Measurements from ENCODE around the gene MMP21. TPM values are rescaled to one million over a fixed set of nuclear protein-coding genes. Genes with fewer than 3 reads are reported as not detected.

Gene MMP21
- total and polyA plus RNA-seq, 2 experiments from 2014 or later: 0.22 TPM; not detected in 1

DNA sequence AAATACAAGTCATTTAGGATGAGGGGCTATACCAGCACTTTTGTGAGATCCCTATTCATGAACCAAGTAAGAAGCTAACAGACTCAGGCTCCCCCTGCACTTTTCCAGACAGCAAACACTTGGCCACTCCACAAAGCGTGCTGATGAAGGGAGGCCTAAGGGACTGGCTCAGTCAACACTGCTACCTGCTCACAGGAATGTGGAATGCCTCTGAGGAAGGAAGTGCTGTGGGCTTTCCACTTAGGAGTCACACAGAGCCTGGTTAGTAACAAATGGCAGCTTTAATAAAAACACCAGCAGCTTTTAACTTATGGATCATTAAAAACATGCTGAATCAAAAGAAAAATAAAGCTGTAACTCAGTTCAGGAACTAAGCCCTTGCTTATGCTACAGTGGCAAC, 32.4 kb upstream of the MMP21 start:
- Histone ChIP-seq H3K9me3 (ENCODE audit: low read depth) (no peaks in the 10 kb centered on the region), H3K79me2 (no peaks in the 10 kb centered on the region), H2AFZ (no peak overlapping the region), H3K4me1 (ENCODE audit: insufficient read depth) (no peaks in the 10 kb centered on the region), H4K20me1 (ENCODE audit: insufficient read depth, poor library complexity, severe bottlenecking) (no peaks in the 10 kb centered on the region), H3K9me2 (replicated peaks; ENCODE audit: insufficient read depth) (no peaks in the 10 kb centered on the region), H3K27me3 (no peaks in the 10 kb centered on the region), H3K27ac (no peak overlapping the region), H3K4me2 (no peak overlapping the region), H3K4me3 (no peak overlapping the region), H3K36me3 (replicated peaks; ENCODE audit: insufficient read depth, low read depth) (no peaks in the 10 kb centered on the region)
- 94% methylated on average over 1 of the region's 1 CpG for WGBS (ENCODE audit: low lambda C conversion rate, missing lambda C conversion rate)
- no peak for TF ChIP-seq EZH2phosphoT487 (IDR thresholded peaks at IDR 0.05; ENCODE audit: low read depth, severe bottlenecking, unreplicated experiment)
- TF ChIP-seq, protein P1, sequence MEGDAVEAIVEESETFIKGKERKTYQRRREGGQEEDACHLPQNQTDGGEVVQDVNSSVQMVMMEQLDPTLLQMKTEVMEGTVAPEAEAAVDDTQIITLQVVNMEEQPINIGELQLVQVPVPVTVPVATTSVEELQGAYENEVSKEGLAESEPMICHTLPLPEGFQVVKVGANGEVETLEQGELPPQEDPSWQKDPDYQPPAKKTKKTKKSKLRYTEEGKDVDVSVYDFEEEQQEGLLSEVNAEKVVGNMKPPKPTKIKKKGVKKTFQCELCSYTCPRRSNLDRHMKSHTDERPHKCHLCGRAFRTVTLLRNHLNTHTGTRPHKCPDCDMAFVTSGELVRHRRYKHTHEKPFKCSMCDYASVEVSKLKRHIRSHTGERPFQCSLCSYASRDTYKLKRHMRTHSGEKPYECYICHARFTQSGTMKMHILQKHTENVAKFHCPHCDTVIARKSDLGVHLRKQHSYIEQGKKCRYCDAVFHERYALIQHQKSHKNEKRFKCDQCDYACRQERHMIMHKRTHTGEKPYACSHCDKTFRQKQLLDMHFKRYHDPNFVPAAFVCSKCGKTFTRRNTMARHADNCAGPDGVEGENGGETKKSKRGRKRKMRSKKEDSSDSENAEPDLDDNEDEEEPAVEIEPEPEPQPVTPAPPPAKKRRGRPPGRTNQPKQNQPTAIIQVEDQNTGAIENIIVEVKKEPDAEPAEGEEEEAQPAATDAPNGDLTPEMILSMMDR (IDR thresholded peaks at IDR 0.05; ENCODE audit: poor library complexity): no peak
- no peak for TF ChIP-seq EZH2 (IDR thresholded peaks at IDR 0.05; ENCODE audit: borderline replicate concordance)
- DNase-seq (ENCODE audit: low spot score): no peak

DNA sequence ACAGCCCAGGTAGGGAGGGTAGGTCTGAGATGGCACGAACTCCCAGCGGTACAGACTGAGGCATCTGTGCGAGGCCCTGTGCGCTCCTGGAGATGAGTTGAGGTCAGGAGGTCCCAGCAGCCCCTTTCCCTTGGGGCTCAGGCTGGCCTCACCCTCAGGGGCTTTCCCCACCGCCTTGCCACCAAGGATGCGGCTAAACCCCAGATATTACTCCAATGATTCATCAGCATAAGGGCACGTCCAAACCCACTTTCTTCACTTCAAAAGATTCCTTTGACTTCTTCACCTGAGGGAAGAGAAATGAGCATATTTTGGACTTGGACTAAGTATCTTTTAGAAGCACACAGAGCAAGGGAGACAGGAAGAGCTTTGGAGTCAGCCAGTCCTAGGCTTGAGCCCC, 27.1 kb upstream of the MMP21 start:
- H3K79me2 ChIP-seq: no peaks in the 10 kb centered on the region
- no peak overlapping the region for H2AFZ ChIP-seq
- peaks cover 4% of the 10 kb centered on the region for H3K4me1 ChIP-seq (ENCODE audit: insufficient read depth)
- WGBS (ENCODE audit: low lambda C conversion rate, missing lambda C conversion rate): 93% methylated on average over 7 of the region's 7 CpGs
- TF ChIP-seq, protein P1 (IDR thresholded peaks at IDR 0.05; ENCODE audit: poor library complexity): no peak
- H3K9me3 ChIP-seq (ENCODE audit: low read depth): no peaks in the 10 kb centered on the region
- H3K27me3 ChIP-seq: no peaks in the 10 kb centered on the region
- no peak for DNase-seq (ENCODE audit: low spot score)
- no peaks in the 10 kb centered on the region for H3K9me2 ChIP-seq (replicated peaks; ENCODE audit: insufficient read depth)
- H3K4me2 ChIP-seq: no peak overlapping the region
- H4K20me1 ChIP-seq (ENCODE audit: insufficient read depth, poor library complexity, severe bottlenecking): no peaks in the 10 kb centered on the region
- H3K4me3 ChIP-seq: no peak overlapping the region
- H3K36me3 ChIP-seq (replicated peaks; ENCODE audit: insufficient read depth, low read depth): no peaks in the 10 kb centered on the region
- no peak overlapping the region for H3K27ac ChIP-seq

DNA sequence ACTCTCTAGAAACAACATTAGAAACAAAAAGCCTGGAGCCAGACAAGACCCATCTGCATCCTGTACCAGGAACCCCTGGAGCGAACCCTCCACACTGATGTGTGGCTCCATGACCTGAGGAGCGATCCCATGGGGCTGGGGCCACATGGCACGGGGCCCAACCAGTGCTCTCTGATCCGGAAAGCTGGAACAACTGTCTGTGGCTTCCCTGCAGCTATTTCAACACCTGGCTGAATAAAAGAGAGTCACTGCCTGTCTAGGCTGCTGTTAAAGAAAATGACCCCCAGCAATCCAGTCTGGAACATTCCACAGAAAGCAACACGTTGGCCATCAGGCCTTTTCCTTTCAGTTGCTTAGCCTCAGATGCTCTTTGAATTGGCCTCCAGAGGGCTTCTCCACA, 26.5 kb upstream of the MMP21 start:
- TF ChIP-seq, protein P1 (IDR thresholded peaks at IDR 0.05; ENCODE audit: poor library complexity): no peak

DNA sequence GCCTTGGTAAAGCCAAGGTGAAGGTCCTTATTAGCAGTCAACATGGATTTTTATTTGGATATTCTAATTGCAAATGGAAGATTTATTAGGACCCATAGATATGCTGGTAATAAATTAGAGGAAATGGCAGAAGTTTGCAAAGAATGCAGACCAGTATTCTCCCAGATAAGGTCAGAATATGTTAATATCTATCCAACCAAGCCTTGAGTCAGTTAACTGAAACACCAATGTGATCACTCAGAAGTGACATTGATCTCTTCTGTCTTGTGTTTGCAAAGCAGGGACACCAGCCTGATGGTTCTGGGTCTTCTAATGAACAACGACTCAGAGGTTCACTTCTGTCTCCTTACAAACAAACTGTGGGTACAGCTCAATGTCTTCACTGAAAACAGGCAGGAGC, 26.0 kb upstream of the MMP21 start:
- Histone ChIP-seq H3K9me3 (ENCODE audit: low read depth) (no peaks in the 10 kb centered on the region), H3K36me3 (replicated peaks; ENCODE audit: insufficient read depth, low read depth) (no peaks in the 10 kb centered on the region), H3K27ac (no peak overlapping the region), H4K20me1 (ENCODE audit: insufficient read depth, poor library complexity, severe bottlenecking) (no peaks in the 10 kb centered on the region), H3K4me3 (no peak overlapping the region), H3K4me2 (no peak overlapping the region), H2AFZ (no peak overlapping the region), H3K79me2 (no peaks in the 10 kb centered on the region), H3K27me3 (no peaks in the 10 kb centered on the region), H3K9me2 (replicated peaks; ENCODE audit: insufficient read depth) (no peaks in the 10 kb centered on the region), H3K4me1 (ENCODE audit: insufficient read depth) (peaks cover 4% of the 10 kb centered on the region)
- 74% methylated on average over 1 of the region's 1 CpG for WGBS (ENCODE audit: low lambda C conversion rate, missing lambda C conversion rate)
- TF ChIP-seq EZH2 (IDR thresholded peaks at IDR 0.05; ENCODE audit: borderline replicate concordance): no peak
- TF ChIP-seq, protein P1 (IDR thresholded peaks at IDR 0.05; ENCODE audit: poor library complexity): no peak
- no peak for TF ChIP-seq EZH2phosphoT487 (IDR thresholded peaks at IDR 0.05; ENCODE audit: low read depth, severe bottlenecking, unreplicated experiment)
- no peak for DNase-seq (ENCODE audit: low spot score)

More for the DNA sequence above, 26.5 kb upstream of the MMP21 start:
- no peaks in the 10 kb centered on the region for H3K36me3 ChIP-seq (replicated peaks; ENCODE audit: insufficient read depth, low read depth)
- no peaks in the 10 kb centered on the region for H3K9me2 ChIP-seq (replicated peaks; ENCODE audit: insufficient read depth)
- H3K27me3 ChIP-seq: no peaks in the 10 kb centered on the region
- H4K20me1 ChIP-seq (ENCODE audit: insufficient read depth, poor library complexity, severe bottlenecking): no peaks in the 10 kb centered on the region
- H2AFZ ChIP-seq: no peak overlapping the region
- H3K27ac ChIP-seq: no peak overlapping the region
- peaks cover 4% of the 10 kb centered on the region for H3K4me1 ChIP-seq (ENCODE audit: insufficient read depth)
- WGBS (ENCODE audit: low lambda C conversion rate, missing lambda C conversion rate): 90% methylated on average over 5 of the region's 5 CpGs
- no peaks in the 10 kb centered on the region for H3K9me3 ChIP-seq (ENCODE audit: low read depth)
- no peak overlapping the region for H3K4me2 ChIP-seq
- H3K79me2 ChIP-seq: no peaks in the 10 kb centered on the region
- DNase-seq (ENCODE audit: low spot score): no peak
- no peak overlapping the region for H3K4me3 ChIP-seq

Data from hepatocyte (in vitro differentiated cells).